Tongue (tissue), 2 donors: ENCODE results near the gene TXNDC2. TPM values are rescaled to one million over a fixed set of nuclear protein-coding genes. Genes with fewer than 3 reads are reported as not detected.
A peak's percentile ranks its signal among the peaks of the same experiment; 100 is the strongest.
"Not testable (repeated sequence)": the region's sequence is repeated elsewhere in the genome, so short reads cannot be mapped to it uniquely, and the experiment has no call there.

Experiments used
- DNase-seq: peaks from one replicate; pipeline ENCODE4 v3.0.0-alpha.2; 2015
- total RNA-seq: library from RNA; depleted of rRNA; stranded (reverse); fragments of >200 nt; gene quantifications from one replicate; pipeline ENCODE4 v1.2.3, GENCODE V29; 2014

Gene TXNDC2
- not detected for total RNA-seq

- DNase-seq: no peak
Measured at GRCh38 chr18:9885170-9886004, at the start of gene TXNDC2. TXNDC2 (plus strand) TSS chr18:9885973; CDS start chr18:9886681, 708 bp downstream.

- DNase-seq: peak; percentile 86
Measured at GRCh38 chr18:9838144-9838877, 47.5 kb upstream of the TXNDC2 start.

GRCh38 chr18:9839211-9839610, 46.6 kb upstream of the TXNDC2 start:
- DNase-seq: no peak

- DNase-seq: peak; percentile 55
Measured at GRCh38 chr18:9839853-9840252, 45.9 kb upstream of the TXNDC2 start.

- no peak for DNase-seq
Measured at GRCh38 chr18:9841752-9842151, 44.0 kb upstream of the TXNDC2 start.

GRCh38 chr18:9842448-9842847, 43.3 kb upstream of the TXNDC2 start:
- DNase-seq: no peak

GRCh38 chr18:9845256-9845655, 40.5 kb upstream of the TXNDC2 start:
- DNase-seq: no peak

- DNase-seq: no peak
Measured at GRCh38 chr18:9846162-9846925, 39.4 kb upstream of the TXNDC2 start.

GRCh38 chr18:9848170-9848879, 37.4 kb upstream of the TXNDC2 start:
- DNase-seq: no peak

- DNase-seq: peak; percentile 82
Measured at GRCh38 chr18:9849407-9850283, 36.1 kb upstream of the TXNDC2 start.

- DNase-seq: no peak
Measured at GRCh38 chr18:9850309-9850708, 35.5 kb upstream of the TXNDC2 start.

GRCh38 chr18:9851511-9851910, 34.3 kb upstream of the TXNDC2 start:
- no peak for DNase-seq

- DNase-seq: no peak
Measured at GRCh38 chr18:9852266-9853081, 33.3 kb upstream of the TXNDC2 start.

GRCh38 chr18:9854801-9855676, 30.7 kb upstream of the TXNDC2 start:
- DNase-seq: peak; percentile 72

GRCh38 chr18:9855681-9856080, 30.1 kb upstream of the TXNDC2 start:
- DNase-seq: no peak

GRCh38 chr18:9856092-9856491, 29.7 kb upstream of the TXNDC2 start:
- no peak for DNase-seq

- DNase-seq: not testable (repeated sequence)
Measured at GRCh38 chr18:9857479-9857998, 28.2 kb upstream of the TXNDC2 start.

GRCh38 chr18:9858642-9859041, 27.1 kb upstream of the TXNDC2 start:
- no peak for DNase-seq

GRCh38 chr18:9859232-9859631, 26.5 kb upstream of the TXNDC2 start:
- DNase-seq: no peak
